OCI-LY7 (cell line): ENCODE data around the gene MMP1. TPM values are rescaled to one million over a fixed set of nuclear protein-coding genes. Genes with fewer than 3 reads are reported as not detected.

ENCODE experiments used
- BruUV-seq: library from RNA; stranded (reverse); fragments of 400-500 nt; replicated peaks from 2 replicates; lab custom pipeline; 2021; lab: Mats Ljungman, UMichigan
- CTCF ChIA-PET: fragments of 300-600 bp; sonication (Branson Sonifier 250); formaldehyde crosslinking; loops from one replicate; lab custom pipeline; 2022; ENCODE audit warnings: antibody characterized with exemption; ENCODE audit not compliant: unreplicated experiment; lab: Charles Lee
- POLR2A ChIA-PET: fragments of 300-600 bp; sonication (Branson Sonifier 250); formaldehyde crosslinking; loops from one replicate; lab custom pipeline; 2022; ENCODE audit warnings: antibody characterized with exemption; lab: Charles Lee
- DNase-seq: peaks from one replicate; pipeline ENCODE4 v3.0.0-alpha.2; 2015; ENCODE audit warnings: low spot score
- H2AFZ ChIP-seq: fragments of 200-600 bp; sonication (generic), shearing (Covaris generic); 2 replicates; pipeline ENCODE4 v1.6.1; 2014; ENCODE audit warnings: mild to moderate bottlenecking, antibody characterized with exemption, low read length, moderate library complexity
- H3K27ac ChIP-seq: fragments of 200-600 bp; sonication (generic); 2 replicates; pipeline ENCODE4 v1.5.1; 2014; ENCODE audit warnings: mixed run types, low read depth, mild to moderate bottlenecking, moderate library complexity, low read length, inconsistent platforms; ENCODE audit not compliant: poor library complexity, severe bottlenecking
- H3K36me3 ChIP-seq: fragments of 200-600 bp; sonication (generic); 2 replicates; pipeline ENCODE4 v1.6.1; 2014; ENCODE audit warnings: mild to moderate bottlenecking, antibody characterized with exemption, low read length, moderate library complexity, mixed read lengths; ENCODE audit not compliant: insufficient read depth
- H3K4me1 ChIP-seq: fragments of 200-600 bp; sonication (generic); 2 replicates; pipeline ENCODE4 v1.5.1; 2014; ENCODE audit warnings: mild to moderate bottlenecking, low read length; ENCODE audit not compliant: insufficient read depth, poor library complexity, severe bottlenecking
- H3K4me2 ChIP-seq: fragments of 200-600 bp; sonication (generic); 2 replicates; pipeline ENCODE4 v1.6.1; 2014; ENCODE audit warnings: mild to moderate bottlenecking, low read length
- H3K4me3 ChIP-seq: fragments of 200-600 bp; sonication (generic); 2 replicates; pipeline ENCODE4 v1.5.1; 2014; ENCODE audit warnings: mild to moderate bottlenecking, low read depth, low read length; ENCODE audit not compliant: poor library complexity, severe bottlenecking
- H3K79me2 ChIP-seq: fragments of 200-600 bp; sonication (generic); 2 replicates; pipeline ENCODE4 v1.6.1; 2016; ENCODE audit warnings: low read depth, mild to moderate bottlenecking, low read length, moderate library complexity, mixed read lengths; ENCODE audit not compliant: insufficient read depth
- H3K9me2 ChIP-seq: fragments of 200-600 bp; sonication (generic); 2 replicates; pipeline ENCODE4 v1.6.1; 2016; ENCODE audit warnings: mild to moderate bottlenecking, low read length, mixed read lengths; ENCODE audit not compliant: insufficient read depth
- H3K9me3 ChIP-seq: fragments of 200-600 bp; sonication (generic); 2 replicates; pipeline ENCODE4 v1.6.1; 2014; ENCODE audit warnings: mild to moderate bottlenecking, mixed run types, low read length, mixed read lengths
- H4K20me1 ChIP-seq: fragments of 200-600 bp; sonication (generic); 2 replicates; pipeline ENCODE4 v1.6.1; 2014; ENCODE audit warnings: mild to moderate bottlenecking, antibody characterized with exemption, low read length, moderate library complexity, mixed read lengths; ENCODE audit not compliant: insufficient read depth
- CTCF ChIP-seq: fragments of 200-600 bp; sonication (generic); conservative IDR thresholded peaks from 2 replicates; pipeline ENCODE4 v1.5.1; 2014; ENCODE audit warnings: mild to moderate bottlenecking, antibody characterized with exemption, low read length, moderate library complexity, mixed read lengths
- EZH2phosphoT487 ChIP-seq: fragments of 200-600 bp; sonication (generic); IDR thresholded peaks from 2 replicates; pipeline ENCODE4 v1.6.1; 2018; ENCODE audit warnings: low read depth, borderline replicate concordance, mild to moderate bottlenecking, mixed run types, antibody characterized with exemption, low read length, moderate library complexity, mixed read lengths
- intact Hi-C: fragments of 100-400 bp; cut with micrococcal nuclease; formaldehyde crosslinking; loops from one replicate; pipeline ENCODE4 v1.10.0; 2022; ENCODE audit not compliant: unreplicated experiment
- total RNA-seq, 2 experiments: library from RNA; depleted of rRNA in 1 of 2; stranded (reverse); fragments of >200 nt in 1 of 2; shearing (Covaris generic) in 1 of 2; gene quantifications; 2 replicates each; pipeline ENCODE4 v1.2.3, GENCODE V29; 2014 to 2022

Gene MMP1
- total RNA-seq, 2 experiments from 2014 or later = not detected

DNA sequence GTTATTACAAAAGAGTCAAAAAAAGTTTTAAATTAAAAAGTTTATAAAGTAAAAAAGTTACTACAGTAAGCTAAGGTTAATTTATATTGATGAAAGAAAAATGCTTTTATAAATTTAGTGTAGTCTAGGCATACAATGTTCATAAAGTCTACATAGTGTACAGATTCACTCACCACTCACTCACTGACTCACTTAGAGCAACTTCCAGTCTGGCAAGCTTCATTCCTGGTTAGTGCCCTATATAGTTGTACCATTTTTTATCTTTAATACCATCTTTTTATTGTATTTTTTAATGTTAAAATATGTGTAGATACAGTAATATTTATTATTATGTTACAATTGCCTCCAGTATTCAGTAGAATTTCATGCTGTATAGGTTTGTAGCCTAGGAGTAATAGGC lies 14.9 kb downstream of the MMP1 start:
- no peak for DNase-seq
- BruUV-seq = no TSS peak
- Histone ChIP-seq H3K9me3 (no peaks in the 10 kb centered on the region), H2AFZ (no peak overlapping the region), H3K4me2 (no peak overlapping the region), H4K20me1 (no peaks in the 10 kb centered on the region), H3K4me1 (no peaks in the 10 kb centered on the region), H3K27ac (no peak overlapping the region), H3K79me2 (no peaks in the 10 kb centered on the region), H3K9me2 (no peaks in the 10 kb centered on the region), H3K4me3 (no peak overlapping the region), H3K36me3 (no peaks in the 10 kb centered on the region)
- intact Hi-C loops = no loop called here
- ChIA-PET POLR2A (interaction anchor here (0.6 to 0.9 kb wide), 3 partner anchors 9 to 111 kb away, joined by 3 to 4 read pairs (median 3); no protein-coding TSS in a partner anchor), CTCF (no interaction called here)
- TF ChIP-seq CTCF (no peak), EZH2phosphoT487 (no peak)

DNA sequence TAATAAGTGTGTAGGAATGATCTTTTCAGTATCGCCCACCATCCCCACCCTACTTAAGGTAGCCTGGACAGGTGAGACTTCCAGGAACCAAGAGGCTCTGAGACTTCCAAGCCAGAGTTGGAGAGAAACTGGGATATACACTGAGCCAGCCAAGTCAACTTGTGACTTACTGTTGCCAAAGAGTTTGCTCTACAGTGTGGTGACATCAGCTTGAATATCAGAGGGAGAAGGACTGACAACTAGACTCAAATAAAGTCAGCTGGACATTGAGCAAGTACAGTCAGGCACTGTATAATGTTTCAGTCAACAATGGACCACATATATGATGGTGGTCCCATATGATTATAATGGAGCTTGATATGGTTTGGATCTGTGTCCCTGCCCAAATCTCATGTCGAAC lies 16.3 kb downstream of the MMP1 start:
- no peak for DNase-seq
- ChIA-PET CTCF (no interaction called here), POLR2A (no interaction called here)
- Histone ChIP-seq H3K4me2 (no peak overlapping the region), H3K9me2 (no peaks in the 10 kb centered on the region), H2AFZ (no peak overlapping the region), H3K4me3 (no peak overlapping the region), H4K20me1 (no peaks in the 10 kb centered on the region), H3K9me3 (no peaks in the 10 kb centered on the region), H3K27ac (no peak overlapping the region), H3K4me1 (no peaks in the 10 kb centered on the region), H3K36me3 (no peaks in the 10 kb centered on the region), H3K79me2 (no peaks in the 10 kb centered on the region)
- intact Hi-C loops = no loop called here
- BruUV-seq = no TSS peak
- no peak for TF ChIP-seq CTCF
- TF ChIP-seq EZH2phosphoT487 = no peak

DNA sequence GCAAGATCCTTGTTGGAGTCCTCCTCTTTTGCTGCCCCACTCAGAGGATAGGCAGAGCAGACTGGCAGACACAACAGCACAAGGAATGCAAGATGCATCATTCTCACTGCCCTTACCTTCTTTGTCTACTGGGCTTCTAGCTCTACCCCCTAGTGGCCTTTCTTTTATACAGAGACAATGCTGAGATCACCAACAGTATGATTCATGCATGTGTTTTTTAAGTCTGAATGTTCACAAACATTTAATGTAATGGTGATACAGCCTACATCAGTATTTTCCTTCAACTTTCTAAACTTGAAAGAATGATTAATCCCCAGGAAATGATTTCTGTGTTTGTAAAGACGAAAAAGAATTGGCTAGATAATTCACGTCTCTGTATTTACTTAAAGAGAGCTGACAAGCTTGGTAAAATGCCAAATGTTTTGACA lies 17.5 kb downstream of the MMP1 start, which contains the start of gene MMP10:
Gene MMP10, minus strand, starts transcription at position 138 of the 428 bp plus-strand sequence. Its CDS starts 37 bp downstream, at position 101.
- no peaks in the 10 kb centered on the region for H3K79me2 ChIP-seq
- H4K20me1 ChIP-seq = no peaks in the 10 kb centered on the region
- H2AFZ ChIP-seq = no peak within 1 kb of the TSS
- H3K4me1 ChIP-seq = no peaks in the 10 kb centered on the region
- H3K36me3 ChIP-seq = no peaks in the 10 kb centered on the region
- intact Hi-C loops = no loop called here
- no peak within 1 kb of the TSS for H3K4me2 ChIP-seq
- ChIA-PET POLR2A (interaction anchor here (0.7 kb wide), 1 partner anchor 272 kb away, joined by 3 read pairs; no protein-coding TSS in a partner anchor), CTCF (no interaction called here)
- H3K4me3 ChIP-seq = no peak within 1 kb of the TSS
- TF ChIP-seq CTCF (peak; percentile 60), EZH2phosphoT487 (no peak)
- no TSS peak for BruUV-seq
- H3K9me2 ChIP-seq = no peaks in the 10 kb centered on the region
- H3K9me3 ChIP-seq = no peaks in the 10 kb centered on the region
- no peak within 1 kb of the TSS for H3K27ac ChIP-seq
- no peak for DNase-seq
